Adipose tissue (tissue), 3 donors: Measurements from ENCODE around the gene RAB11FIP2. TPM values are rescaled to one million over a fixed set of nuclear protein-coding genes. Genes with fewer than 3 reads are reported as not detected.
"Not testable (repeated sequence)": the region's sequence is repeated elsewhere in the genome, so short reads cannot be mapped to it uniquely, and the experiment has no call there.

Source experiments
- H3K27ac ChIP-seq: one replicate; pipeline ENCODE4 v1.5.1; 2013; ENCODE audit warnings: low read depth, low read length
- WGBS, 3 donors: extraction: QIAGEN DNeasy Blood & Tissue Kit; methylation state at CpG; one replicate each; pipeline ENCODE4 v1.1.7; 2013; 5-methylcytosine and 5-hydroxymethylcytosine counted together
- polyA plus RNA-seq, 3 donors: library from polyadenylated mRNA; stranded (reverse); fragments of 200-250 nt; gene quantifications; one replicate each; pipeline ENCODE4 v1.2.3, GENCODE V29; 2013
- donor health status: healthy with polysubstance abuse.
- donor health status: Bipolar disorder and iron deficiency.
- donor health status: healthy.

Gene RAB11FIP2
- polyA plus RNA-seq: 1 to 10 TPM; 4.2 to 7.1 (median 4.9) TPM

DNA sequence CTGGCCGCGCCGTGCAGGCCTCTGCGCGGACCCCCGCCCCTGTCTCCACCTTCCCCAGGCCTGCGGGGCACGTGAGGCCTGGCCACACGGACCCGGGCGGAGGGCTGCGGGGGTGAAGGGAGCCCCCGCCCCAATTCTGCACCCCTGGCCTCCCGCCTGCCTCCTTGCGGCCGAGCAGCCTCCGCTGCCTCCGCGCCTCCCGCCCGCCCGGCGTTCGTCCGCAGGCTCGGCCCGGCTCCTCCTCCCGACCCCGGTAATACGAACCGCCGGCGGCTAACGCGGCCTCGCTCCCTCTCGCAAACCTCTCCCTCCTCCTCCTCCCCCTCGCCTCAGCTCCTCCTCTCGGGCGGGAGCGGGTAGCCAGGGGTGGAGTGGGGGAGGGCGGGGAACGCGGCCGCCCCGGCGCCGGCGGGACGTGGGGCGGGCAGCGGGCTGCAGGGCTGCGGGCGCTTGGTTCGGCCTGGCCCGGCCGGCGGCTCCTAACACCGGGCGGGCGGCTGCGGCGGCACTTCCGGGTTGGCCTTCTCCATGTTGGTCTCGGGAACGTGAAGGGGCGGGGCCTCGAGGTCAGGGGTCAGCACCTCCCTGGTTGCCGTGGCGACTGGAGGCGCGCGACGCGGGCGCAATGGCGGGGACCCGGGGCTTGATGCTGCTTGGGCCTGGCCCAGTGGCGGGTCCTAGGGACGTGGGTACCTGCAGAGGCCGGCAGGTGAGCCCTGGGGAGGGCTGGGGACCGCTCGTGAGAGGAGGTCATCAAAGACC lies at the start of gene RAB11FIP2:
Gene RAB11FIP2 (minus strand): TSS at position 547 of the 762 bp plus-strand sequence. CDS start 778 bp downstream, outside the sequence.
- H3K27ac ChIP-seq: peak within 1 kb of the TSS; percentile 87
- WGBS, 3 donors: 0% methylated on average over 60 to 83 of the region's 83 CpGs

- no peak overlapping the region for H3K27ac ChIP-seq
- WGBS, 3 donors: 76 to 97% (median 90%) methylated on average over 1 of the region's 1 CpG
Measured at GRCh38 chr10:118096022-118096421, 49.3 kb upstream of the RAB11FIP2 start.

DNA sequence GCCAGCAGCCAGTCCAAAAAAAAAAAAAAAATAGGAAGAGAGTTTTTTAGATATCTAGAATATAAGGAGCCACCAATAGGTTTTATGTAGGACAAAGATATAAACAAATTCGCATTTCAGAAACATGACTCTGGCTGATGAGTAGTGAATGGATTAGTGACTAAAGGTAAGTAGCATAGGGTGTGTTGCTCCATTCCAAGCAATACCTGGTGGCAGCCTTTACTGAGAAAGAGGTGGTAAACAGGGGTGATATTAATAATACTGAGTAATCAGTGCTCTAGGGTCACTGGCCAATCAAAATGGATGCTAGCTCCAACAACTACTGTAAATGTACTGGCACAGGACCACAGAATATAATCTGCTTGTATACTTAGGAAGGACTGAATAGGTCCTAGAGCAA lies 45.5 kb upstream of the RAB11FIP2 start:
- WGBS, 3 donors: 92 to 97% (median 95%) methylated on average over 1 of the region's 1 CpG
- H3K27ac ChIP-seq: no peak overlapping the region

DNA sequence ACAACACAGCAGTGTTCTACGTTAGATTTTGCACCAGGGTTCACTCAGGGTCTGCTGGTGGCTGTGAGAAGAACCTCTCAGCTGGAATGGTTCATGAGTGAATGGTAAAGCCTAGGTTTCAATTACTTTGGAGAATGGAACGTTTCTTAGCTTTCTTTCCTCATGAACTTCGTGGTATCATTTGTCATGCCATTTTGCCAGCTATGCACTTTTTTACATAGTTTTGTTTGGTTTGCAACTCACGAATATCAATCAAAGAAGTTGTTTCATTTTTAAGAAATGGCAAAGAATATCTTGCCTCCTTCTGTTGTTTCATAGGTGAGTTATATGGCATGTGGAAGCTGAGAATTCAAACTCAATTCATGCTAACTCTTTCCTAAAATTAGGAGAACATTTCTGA lies 34.1 kb upstream of the RAB11FIP2 start:
- WGBS, 3 donors: 78 to 83% (median 79%) methylated on average over 4 of the region's 4 CpGs
- no peak overlapping the region for H3K27ac ChIP-seq

- 74 to 89% (median 82%) methylated on average over 3 of the region's 3 CpGs for WGBS, 3 donors
- no peak overlapping the region for H3K27ac ChIP-seq
Measured at GRCh38 chr10:118076705-118077104, 30.0 kb upstream of the RAB11FIP2 start.

DNA sequence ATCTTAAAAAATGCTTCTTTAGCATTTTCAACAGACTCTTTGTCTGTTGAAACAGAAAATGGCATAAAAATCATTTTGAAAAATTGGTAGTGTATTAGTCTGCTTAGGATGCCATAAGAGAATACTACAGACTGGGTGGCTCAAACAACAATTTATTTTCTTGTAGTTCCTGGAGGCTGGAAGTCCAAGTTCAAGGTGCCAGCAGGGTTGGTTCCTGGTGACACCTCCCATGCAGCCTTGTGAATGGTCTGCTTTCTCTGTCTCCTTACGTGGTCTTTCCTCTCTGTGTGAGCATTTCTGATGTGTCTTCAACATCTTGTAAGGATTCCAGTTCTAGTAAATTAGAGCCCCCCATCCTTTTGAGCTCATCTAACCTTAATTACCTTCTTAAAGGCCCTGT lies 26.1 kb upstream of the RAB11FIP2 start:
- no peak overlapping the region for H3K27ac ChIP-seq
- 90 to 92% (median 91%) methylated on average over 1 of the region's 1 CpG for WGBS, 3 donors

DNA sequence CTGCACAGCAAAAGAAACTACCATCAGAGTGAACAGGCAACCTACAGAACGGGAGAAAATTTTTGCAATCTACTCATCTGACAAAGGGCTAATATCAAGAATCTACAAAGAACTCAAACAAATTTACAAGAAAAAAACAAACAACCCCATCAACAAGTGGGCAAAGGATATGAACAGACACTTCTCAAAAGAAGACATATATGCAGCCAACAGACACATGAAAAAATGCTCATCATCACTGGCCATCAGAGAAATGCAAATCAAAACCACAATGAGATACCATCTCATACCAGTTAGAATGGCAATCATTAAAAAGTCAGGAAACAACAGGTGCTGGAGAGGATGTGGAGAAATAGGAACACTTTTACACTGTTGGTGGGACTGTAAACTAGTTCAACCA lies 20.6 kb upstream of the RAB11FIP2 start:
- WGBS, 3 donors: 80 to 87% methylated on average over 1 of the region's 1 CpG; no CpG with 5 or more reads in 1 of the 3 donors
- H3K27ac ChIP-seq: not testable (repeated sequence)

DNA sequence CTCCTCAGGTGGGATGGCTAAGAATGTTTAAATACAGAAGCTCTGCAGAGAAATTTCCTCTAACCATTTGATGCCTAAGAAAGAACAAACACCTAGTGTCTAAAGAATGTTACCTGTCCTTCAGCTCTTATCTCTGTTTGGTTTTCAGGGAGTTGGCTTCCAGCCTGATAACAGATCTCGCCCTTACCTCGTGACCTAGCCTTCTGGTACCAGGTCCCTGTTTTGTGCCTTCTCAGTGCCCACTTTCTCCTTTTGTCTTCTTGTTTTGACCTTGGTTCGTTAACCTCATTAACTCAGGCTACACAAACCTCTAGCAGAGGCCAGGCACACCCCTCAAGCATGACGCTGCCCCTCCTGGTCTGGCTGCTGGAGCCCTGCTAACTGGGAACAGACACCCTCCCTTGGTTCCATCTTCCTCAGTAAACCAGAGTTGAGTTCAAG lies 16.1 kb upstream of the RAB11FIP2 start:
- 44 to 87% (median 84%) methylated on average over 4 of the region's 4 CpGs for WGBS, 3 donors
- H3K27ac ChIP-seq: no peak overlapping the region

GRCh38 chr10:118058371-118058770 lies 11.6 kb upstream of the RAB11FIP2 start:
- H3K27ac ChIP-seq: no peak overlapping the region
- 94 to 100% (median 96%) methylated on average over 1 of the region's 1 CpG for WGBS, 3 donors

- H3K27ac ChIP-seq: no peak overlapping the region
- 83 to 90% (median 89%) methylated on average over 4 of the region's 4 CpGs for WGBS, 3 donors
Measured at GRCh38 chr10:118057361-118057760, 10.6 kb upstream of the RAB11FIP2 start.

- no peak overlapping the region for H3K27ac ChIP-seq
- 97 to 99% (median 98%) methylated on average over 2 of the region's 2 CpGs for WGBS, 3 donors
Measured at GRCh38 chr10:118054383-118054782, 7.6 kb upstream of the RAB11FIP2 start.

DNA sequence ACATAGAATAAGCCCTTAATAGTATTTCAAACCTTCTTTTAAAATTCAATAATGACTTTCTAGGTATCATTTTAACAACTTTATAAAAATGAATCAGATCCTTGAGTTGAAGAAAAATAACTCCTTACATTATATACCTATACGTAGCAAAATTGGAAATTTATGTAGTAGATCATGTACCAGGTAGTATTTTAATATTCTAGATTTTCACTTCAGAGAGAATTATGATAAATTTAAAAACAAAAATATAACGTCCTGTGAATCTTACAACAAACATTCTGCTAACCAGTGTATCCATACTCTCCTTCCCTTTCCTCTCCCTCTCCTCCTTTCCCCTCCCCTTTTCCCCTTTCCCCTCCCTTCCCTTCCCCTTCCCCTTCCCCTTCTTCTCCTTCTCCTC lies 6.1 kb upstream of the RAB11FIP2 start:
- no peak overlapping the region for H3K27ac ChIP-seq
- 77 to 86% (median 85%) methylated on average over 2 of the region's 2 CpGs for WGBS, 3 donors

DNA sequence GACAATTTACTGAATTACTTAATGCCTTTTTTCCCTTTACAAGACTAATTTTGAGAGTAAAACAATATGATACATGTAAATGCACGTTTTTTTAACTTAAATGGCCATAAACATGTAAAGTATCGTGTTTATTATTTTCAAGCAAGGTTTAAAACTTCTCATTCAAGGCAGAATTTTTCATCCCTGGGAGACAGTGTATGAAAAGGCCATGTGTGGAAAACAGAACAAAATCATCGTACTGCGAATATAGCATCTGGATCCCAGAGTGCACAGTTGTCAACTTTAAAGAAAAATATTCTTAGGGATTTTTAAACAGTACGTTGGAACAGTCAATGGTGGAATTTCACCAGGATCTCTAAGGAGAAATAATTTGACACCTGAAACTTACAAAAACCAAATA lies 1.1 kb upstream of the RAB11FIP2 start:
- WGBS, 3 donors: 66 to 79% (median 71%) methylated on average over 5 of the region's 5 CpGs
- no peak overlapping the region for H3K27ac ChIP-seq

DNA sequence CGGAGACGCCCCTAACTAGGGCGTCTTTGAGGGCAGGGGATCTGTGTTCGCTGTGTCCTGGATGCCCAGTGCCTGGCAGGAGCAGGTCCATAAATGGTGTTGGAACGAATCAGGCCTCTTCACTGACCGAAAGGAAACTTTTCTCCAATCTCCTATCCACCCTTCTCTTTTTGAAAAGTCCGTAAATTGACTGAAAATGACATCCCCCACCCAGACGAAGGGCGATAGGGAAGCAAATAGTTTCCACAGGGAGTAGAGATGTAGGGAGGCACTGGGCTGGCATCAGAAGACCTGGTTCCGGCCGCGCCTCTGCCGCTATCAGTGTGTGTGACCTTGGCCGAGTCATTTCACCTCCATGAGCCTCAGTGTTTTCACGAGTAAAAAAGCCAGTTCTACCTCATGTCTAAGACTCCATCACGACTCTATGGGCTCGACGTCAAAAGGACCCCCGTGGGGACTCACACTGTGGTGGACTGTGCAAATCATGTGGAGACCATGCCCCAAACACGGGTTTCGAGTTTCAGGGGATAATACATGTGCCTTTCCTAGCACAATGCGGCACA lies 497 bp upstream of the RAB11FIP2 start:
- peak overlapping the region; percentile 87 for H3K27ac ChIP-seq
- WGBS, 3 donors: 29 to 55% (median 54%) methylated on average over 22 of the region's 22 CpGs

DNA sequence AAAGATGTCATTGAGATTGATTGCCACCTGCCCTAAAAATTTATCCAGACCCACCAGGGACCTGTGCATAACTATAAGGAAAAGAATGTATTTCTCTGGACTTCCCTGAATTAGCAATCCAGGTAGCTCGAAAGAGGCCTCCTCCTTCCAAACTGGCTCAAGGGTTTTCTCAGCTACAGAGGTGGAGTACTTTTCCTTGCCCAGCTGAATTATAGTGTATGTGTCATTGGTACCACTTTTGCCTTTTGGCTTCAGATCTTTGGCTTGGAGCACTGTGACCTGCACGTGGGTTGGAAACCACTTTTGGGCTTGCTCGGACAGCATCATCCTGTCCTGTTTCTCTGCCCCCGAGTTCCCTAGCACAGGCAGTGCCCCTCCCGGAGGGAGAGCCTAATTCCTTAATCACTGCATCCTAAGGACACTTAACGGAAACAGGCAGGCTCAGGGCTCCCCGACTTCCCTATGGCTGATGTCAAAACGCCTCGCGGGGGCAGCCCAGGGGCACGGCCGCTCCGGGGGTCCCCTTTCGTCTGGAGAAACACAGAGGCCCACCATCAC lies 825 bp downstream of the RAB11FIP2 start:
- WGBS, 3 donors: 0 to 1% (median 1%) methylated on average over 12 to 14 of the region's 14 CpGs
- H3K27ac ChIP-seq: peak overlapping the region; percentile 87

- 26 to 62% (median 57%) methylated on average over 8 of the region's 8 CpGs for WGBS, 3 donors
- H3K27ac ChIP-seq: no peak overlapping the region
Measured at GRCh38 chr10:118045158-118045836, 1.4 kb downstream of the RAB11FIP2 start.

- H3K27ac ChIP-seq: no peak overlapping the region
- WGBS, 3 donors: 19 to 75% (median 67%) methylated on average over 2 of the region's 2 CpGs
Measured at GRCh38 chr10:118042827-118043242, 3.9 kb downstream of the RAB11FIP2 start.

DNA sequence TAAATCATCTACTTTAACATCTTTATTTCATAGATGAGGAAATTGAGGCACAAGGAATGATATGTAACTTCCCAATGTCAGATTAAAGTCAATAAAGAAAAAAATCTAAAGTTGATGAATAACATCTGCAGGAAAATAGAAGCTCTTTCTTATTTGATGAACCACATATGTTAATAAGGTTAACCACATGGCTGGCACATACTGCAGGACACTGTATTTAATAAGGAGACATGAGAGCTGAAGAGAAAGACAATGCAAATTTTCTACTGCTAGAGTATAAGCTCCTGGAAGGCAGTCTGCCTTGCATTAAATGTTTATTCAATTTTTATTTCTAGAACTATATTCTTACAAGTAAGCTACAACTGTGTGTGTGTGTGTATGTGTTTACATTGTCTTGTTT lies 4.4 kb downstream of the RAB11FIP2 start:
- H3K27ac ChIP-seq: no peak overlapping the region

- WGBS, 3 donors: 39 to 72% (median 62%) methylated on average over 2 of the region's 2 CpGs
- no peak overlapping the region for H3K27ac ChIP-seq
Measured at GRCh38 chr10:118041316-118041715, 5.4 kb downstream of the RAB11FIP2 start.
